ENCODE data around the gene ZFPM1. TPM values are rescaled to one million over a fixed set of nuclear protein-coding genes. Genes with fewer than 3 reads are reported as not detected.
A peak's percentile ranks its signal among the peaks of the same experiment; 100 is the strongest.

The ZFPM1 gene
- total and polyA plus RNA-seq, 2 of the 8 experiments (the other 6 are each of a cell fraction or from before 2014, with no cell fraction given) = 0.74 to 4.8 TPM

- no peak for FAIRE-seq
- Histone ChIP-seq H4K5ac (ENCODE audit: insufficient read length, low read depth, low read length) (peak overlapping the region; percentile 19), H2AFZ (ENCODE audit: low read length) (peak overlapping the region; percentile 65; the same call in 1 of the 2 replicates)
Measured at GRCh38 chr16:88569614-88569984, 116.5 kb downstream of the ZFPM1 start.

More at GRCh38 chr16:88569614-88569984, 116.5 kb downstream of the ZFPM1 start:
- no peak overlapping the region for H3K27ac ChIP-seq (ENCODE audit: low read depth, low read length)
- peaks cover 7% of the 10 kb centered on the region for H3K79me1 ChIP-seq (ENCODE audit: low read depth, low read length)
- no peaks in the 10 kb centered on the region for H3K9me3 ChIP-seq (ENCODE audit: insufficient read depth in 2 of 2, low read depth in 1 of 2, low read length in 1 of 2)
- TF ChIP-seq TAF7 (optimal IDR thresholded peaks at IDR 0.05; ENCODE audit: borderline replicate concordance, low read depth, low read length) = no peak
- TF ChIP-seq KDM4A (IDR thresholded peaks at IDR 0.05; ENCODE audit: low read depth, low read length, severe bottlenecking) = peak; percentile 26
- 2% methylated on average over 28 of the region's 28 CpGs; no CpG with 5 or more reads in 1 of the 2 experiments for WGBS, 2 experiments (ENCODE audit: extremely low coverage in 1 of 2, insufficient coverage in 1 of 2, insufficient read length in 1 of 2, insufficient replicate concordance in 2 of 2, low coverage in 1 of 2, low lambda C conversion rate in 2 of 2, missing lambda C conversion rate in 1 of 2)
- peaks cover 6 to 19% of the 10 kb centered on the region in 2 experiments for H4K20me1 ChIP-seq (replicated peaks in 1 of 2; ENCODE audit: control insufficient read depth in 1 of 2, insufficient read depth in 2 of 2, low read length in 2 of 2)
- H3K4ac ChIP-seq (replicated peaks; ENCODE audit: insufficient read length, low read depth, low read length) = peak overlapping the region; percentile 90
- peak overlapping the region; percentile 69 to 99 (median 82) for H3K4me3 ChIP-seq (ENCODE audit: extremely low read depth in 1 of 4, insufficient read depth in 2 of 4, low read depth in 3 of 4, low read length in 4 of 4)
- POLR2A ChIA-PET (ENCODE audit: partially characterized antibody) = interaction anchor here (0.6 to 1.9 kb wide), 8 partner anchors 9 to 93 kb away, joined by 3 to 9 read pairs (median 4); partner anchors contain the start of gene MVD
- H2BK15ac ChIP-seq (ENCODE audit: low read length) = 0 out of 2 replicates have a peak overlapping the region, but pooled peaks have one; percentile 25
- H3K56ac ChIP-seq (replicated peaks; ENCODE audit: insufficient read length, low read depth, low read length) = no peak overlapping the region
- peak overlapping the region; percentile 69; the same call in 1 of the 2 replicates for H2BK12ac ChIP-seq (ENCODE audit: low read depth, low read length)
- CTCF ChIA-PET (ENCODE audit: partially characterized antibody) = interaction anchor here (1.5 to 2.0 kb wide), 2 partner anchors 9 to 24 kb away, joined by 4 read pairs; no protein-coding TSS in a partner anchor
- peaks cover 0 to 10% (median 5%) of the 10 kb centered on the region in 4 experiments; a peak in 5 of 7 replicates for H3K4me1 ChIP-seq (replicated peaks in 1 of 4; ENCODE audit: control insufficient read depth in 3 of 4, insufficient read depth in 4 of 4, low read length in 3 of 4)
- H3K27me3 ChIP-seq (replicated peaks in 1 of 4; ENCODE audit: control insufficient read depth in 3 of 4, extremely low read depth in 1 of 4, insufficient read depth in 3 of 4, low read length in 3 of 4) = peaks cover 0 to 3% (median 0%) of the 10 kb centered on the region in 4 experiments; a peak in 1 of 7 replicates
- H4K8ac ChIP-seq (ENCODE audit: extremely low read depth, insufficient read depth, low read length) = peak overlapping the region; percentile 69
- peaks cover 8% of the 10 kb centered on the region for H3K23me2 ChIP-seq (ENCODE audit: low read depth, low read length)
- H2BK5ac ChIP-seq (ENCODE audit: low read depth, low read length) = peak overlapping the region; percentile 54; the same call in 1 of the 2 replicates
- peaks cover 16 to 38% of the 10 kb centered on the region in 2 experiments for H3K79me2 ChIP-seq (ENCODE audit: control insufficient read depth in 1 of 2, insufficient read depth in 2 of 2, low read length in 2 of 2)
- H3K36me3 ChIP-seq (ENCODE audit: control insufficient read depth in 2 of 4, insufficient read depth in 4 of 4, low read length in 3 of 4) = peaks cover 0 to 8% (median 0%) of the 10 kb centered on the region in 4 experiments; a peak in 2 of 8 replicates
- H3K9ac ChIP-seq (replicated peaks in 1 of 4; ENCODE audit: extremely low read depth in 1 of 4, low read depth in 3 of 4, low read length in 3 of 4) = peak overlapping the region; percentile 59 to 81 (median 76); a peak in 6 of 7 replicates
- no peak overlapping the region for H3K14ac ChIP-seq (ENCODE audit: insufficient read length)
- H3K23ac ChIP-seq (ENCODE audit: insufficient read length) = no peak overlapping the region
- H2BK20ac ChIP-seq (ENCODE audit: low read length) = no peak overlapping the region
- H2AK5ac ChIP-seq (ENCODE audit: low read depth, low read length) = no peak overlapping the region; the same call in 1 of the 2 replicates
- H2BK120ac ChIP-seq (replicated peaks; ENCODE audit: low read depth, low read length) = no peak overlapping the region
- H3K18ac ChIP-seq (ENCODE audit: extremely low read depth, low read length) = no peak overlapping the region
- peak overlapping the region; percentile 94 to 96 for H3K4me2 ChIP-seq (ENCODE audit: insufficient read depth in 1 of 2, low read depth in 2 of 2, low read length in 2 of 2)
- DNase-seq (ENCODE audit: low read depth in 1 of 2, low spot score in 2 of 2) = no peak
- no peak overlapping the region for H4K91ac ChIP-seq (replicated peaks; ENCODE audit: insufficient read length, low read length)
